ENCODE data around the gene TMC8.

The TMC8 gene

GRCh38 chr17:78141437-78142118 lies 11.0 kb downstream of the TMC8 start:
- TF ChIP-seq CTCF (conservative IDR thresholded peaks at IDR 0.05) (no peak), ZFX (IDR thresholded peaks at IDR 0.05) (no peak)
- peak overlapping the region; percentile 11 for H3K27ac ChIP-seq

- H3K27ac ChIP-seq = peak overlapping the region; percentile 11
- TF ChIP-seq ZFX (IDR thresholded peaks at IDR 0.05) = no peak
These were observed 11.7 kb downstream of the TMC8 start for GRCh38 chr17:78142119-78142861.

- TF ChIP-seq CTCF (conservative IDR thresholded peaks at IDR 0.05) = no peak
- no peak for TF ChIP-seq ZFX (IDR thresholded peaks at IDR 0.05)
- peak overlapping the region; percentile 69 for H3K27ac ChIP-seq
These were observed 12.9 kb downstream of the TMC8 start for GRCh38 chr17:78143214-78144146.

- peak overlapping the region; percentile 69 for H3K27ac ChIP-seq
- TF ChIP-seq CTCF (conservative IDR thresholded peaks at IDR 0.05) (no peak), ZFX (IDR thresholded peaks at IDR 0.05) (no peak)
These were observed 13.7 kb downstream of the TMC8 start for GRCh38 chr17:78144147-78144719.

GRCh38 chr17:78144736-78145641 lies 14.4 kb downstream of the TMC8 start:
- H3K27ac ChIP-seq = peak overlapping the region; percentile 69
- TF ChIP-seq ZFX (IDR thresholded peaks at IDR 0.05) (peak; percentile 33; the same call in 1 of the 2 replicates), CTCF (conservative IDR thresholded peaks at IDR 0.05) (no peak)

GRCh38 chr17:78146471-78146869 lies 15.9 kb downstream of the TMC8 start:
- TF ChIP-seq ZFX (IDR thresholded peaks at IDR 0.05) = no peak
- TF ChIP-seq CTCF (conservative IDR thresholded peaks at IDR 0.05) = no peak
- no peak overlapping the region for H3K27ac ChIP-seq
